HG03354 (cell line): ENCODE data around the gene IARS1.

Source experiments
- ATAC-seq: cut with Tn5 transposase; IDR thresholded peaks from one replicate; pipeline ENCODE4 v1.9.1; 2021; ENCODE audit warnings: mild to moderate bottlenecking; ENCODE audit not compliant: unreplicated experiment, poor library complexity, severe bottlenecking

Gene IARS1

GRCh38 chr9:92247981-92248380 is 45.5 kb downstream of the IARS1 start:
- no peak for ATAC-seq

- ATAC-seq: no peak
Measured at GRCh38 chr9:92247296-92247695, 46.2 kb downstream of the IARS1 start.

GRCh38 chr9:92245005-92245797 is 48.3 kb downstream of the IARS1 start:
- ATAC-seq: no peak
